Endothelial cell of umbilical vein (primary cell): ENCODE measurements around the gene COLEC11. TPM values are rescaled to one million over a fixed set of nuclear protein-coding genes. Genes with fewer than 3 reads are reported as not detected.

ENCODE experiments used
- BruUV-seq: library from RNA; stranded (reverse); fragments of 400-500 nt; replicated peaks from 2 replicates; lab custom pipeline; 2021; lab: Mats Ljungman, UMichigan
- CTCF ChIA-PET: fragments of 300-600, 350-600 bp; sonication (Branson Sonifier 250); formaldehyde crosslinking; loops from one replicate; lab custom pipeline; 2021; ENCODE audit warnings: antibody characterized with exemption, inconsistent platforms; lab: Charles Lee
- POLR2A ChIA-PET: fragments of 300-600, 350-600 bp; sonication (Branson Sonifier 250); formaldehyde crosslinking; loops from one replicate; lab custom pipeline; 2021; ENCODE audit warnings: antibody characterized with exemption, inconsistent platforms; lab: Charles Lee
- DNase-seq: peaks from one replicate; pipeline ENCODE4 v3.0.0-alpha.2; 2011; ENCODE audit warnings: low read depth, low spot score
- FAIRE-seq: peaks from 2 replicates; lab custom pipeline; 2011; peaks lifted over from hg19 to GRCh38; lab: Jason Lieb, UNC
- H2AFZ ChIP-seq: 2 replicates; pipeline ENCODE4 v1.6.0; 2012; ENCODE audit warnings: low read depth, low read length, control low read depth, inconsistent platforms
- H3K27ac ChIP-seq: 2 replicates; pipeline ENCODE4 v1.5.1; 2011; ENCODE audit warnings: low read depth, mild to moderate bottlenecking, control low read depth, low read length, moderate library complexity; ENCODE audit not compliant: insufficient read depth
- H3K27me3 ChIP-seq, 2 experiments: 2 replicates each; pipeline versions ENCODE4 v1.6.0 to v1.6.1; 2011; ENCODE audit warnings: low read length in 2 of 2, mixed read lengths in 1 of 2; ENCODE audit not compliant: control insufficient read depth in 2 of 2, insufficient read depth in 2 of 2
- H3K36me3 ChIP-seq, 2 experiments: 2 replicates in 1 of 2; 3 replicates in 1 of 2; pipeline ENCODE4 v1.5.1; 2011; ENCODE audit warnings: low read length in 2 of 2, mild to moderate bottlenecking in 1 of 2, moderate library complexity in 1 of 2; ENCODE audit not compliant: control insufficient read depth in 2 of 2, insufficient read depth in 2 of 2; ENCODE audit errors: extremely low read depth in 1 of 2
- H3K4me1 ChIP-seq: 3 replicates; pipeline ENCODE4 v1.5.1; 2011; ENCODE audit warnings: mild to moderate bottlenecking, low read length; ENCODE audit not compliant: control insufficient read depth, insufficient read depth; ENCODE audit errors: extremely low read depth
- H3K4me2 ChIP-seq: 2 replicates; pipeline ENCODE4 v1.6.1; 2011; ENCODE audit warnings: low read length, control low read depth, mixed read lengths; ENCODE audit not compliant: insufficient read depth
- H3K4me3 ChIP-seq, 3 experiments: fragments of 200-600 bp in 1 of 3; sonication (generic), shearing (Covaris generic) in 1 of 3; replicated peaks in 1 of 3; 2 replicates each; pipeline ENCODE4 v1.5.1; 2011 to 2016; ENCODE audit warnings: control low read depth in 3 of 3, low read length in 3 of 3, mild to moderate bottlenecking in 2 of 3, inconsistent platforms in 1 of 3, low read depth in 1 of 3, moderate library complexity in 1 of 3; ENCODE audit not compliant: insufficient read depth in 1 of 3
- H3K79me2 ChIP-seq: 2 replicates; pipeline ENCODE4 v1.6.0; 2012; ENCODE audit warnings: low read length, inconsistent platforms; ENCODE audit not compliant: control insufficient read depth, insufficient read depth
- H3K9ac ChIP-seq: replicated peaks from 2 replicates; pipeline ENCODE3; 2011; ENCODE audit warnings: low read length, control low read depth; ENCODE audit not compliant: insufficient read depth; ENCODE audit errors: extremely low read depth
- H3K9me1 ChIP-seq: replicated peaks from 3 replicates; pipeline ENCODE4 v1.6.0; 2011; ENCODE audit warnings: mild to moderate bottlenecking, low read length; ENCODE audit not compliant: control insufficient read depth, insufficient read depth; ENCODE audit errors: extremely low read depth
- H3K9me3 ChIP-seq: replicated peaks from 2 replicates; pipeline ENCODE4 v1.5.1; 2012; ENCODE audit warnings: low read length, inconsistent platforms; ENCODE audit not compliant: control insufficient read depth, insufficient read depth
- H4K20me1 ChIP-seq: replicated peaks from 2 replicates; pipeline ENCODE3; 2011; ENCODE audit warnings: mild to moderate bottlenecking, low read length; ENCODE audit not compliant: control insufficient read depth, insufficient read depth; ENCODE audit errors: extremely low read depth
- CTCF ChIP-seq, 2 donors: IDR thresholded peaks; 1 replicate in 1 of 2; 2 replicates in 1 of 2; pipeline ENCODE4 v1.5.1; 2011; ENCODE audit warnings: low read length in 2 of 2, mild to moderate bottlenecking in 2 of 2, moderate library complexity in 2 of 2, control low read depth in 1 of 2, inconsistent platforms in 1 of 2, low read depth in 1 of 2; ENCODE audit not compliant: insufficient read depth in 1 of 2; ENCODE audit errors: extremely low read depth in 1 of 2
- EZH2 ChIP-seq: IDR thresholded peaks from 2 replicates; pipeline ENCODE4 v1.6.1; 2012; ENCODE audit warnings: borderline replicate concordance, low read depth, mild to moderate bottlenecking, moderate library complexity, low read length, inconsistent platforms; ENCODE audit not compliant: severe bottlenecking
- FOS ChIP-seq: IDR thresholded peaks from 2 replicates; pipeline ENCODE4 v1.6.1; 2011; ENCODE audit warnings: mild to moderate bottlenecking, low read length, moderate library complexity, borderline replicate concordance; ENCODE audit not compliant: insufficient read depth
- GATA2 ChIP-seq: IDR thresholded peaks from 2 replicates; pipeline ENCODE4 v1.7.0; 2011; ENCODE audit warnings: low read depth, mild to moderate bottlenecking, moderate library complexity, mixed read lengths, low read length; ENCODE audit not compliant: insufficient read length, insufficient read depth
- JUN ChIP-seq: IDR thresholded peaks from 2 replicates; pipeline ENCODE4 v1.6.1; 2011; ENCODE audit warnings: borderline replicate concordance, low read depth; ENCODE audit not compliant: insufficient read length, insufficient read depth
- MYC ChIP-seq: IDR thresholded peaks from one replicate; pipeline ENCODE4 v1.6.1; 2011; ENCODE audit warnings: mild to moderate bottlenecking, low read depth, low read length
- POLR2A ChIP-seq: IDR thresholded peaks from 2 replicates; pipeline ENCODE4 v1.6.1; 2012; ENCODE audit warnings: low read depth, mild to moderate bottlenecking, control low read depth, low read length
- POLR2AphosphoS5 ChIP-seq: IDR thresholded peaks from 2 replicates; pipeline ENCODE4 v1.6.1; 2012; ENCODE audit warnings: low read depth, mild to moderate bottlenecking, control low read depth, low read length, moderate library complexity; ENCODE audit not compliant: insufficient read depth
- dilution Hi-C: fragments of 300-500 bp; cut with MboI; formaldehyde crosslinking; loops from one replicate; pipeline ENCODE4 v1.15.0; 2019; ENCODE audit warnings: low sequenced_read_pairs; ENCODE audit not compliant: extremely low pct_ligation_motif_present
- intact Hi-C: fragments of 100-400 bp; cut with micrococcal nuclease; formaldehyde crosslinking; loops from one replicate; pipeline ENCODE4 v1.10.0; 2022
- polyA plus RNA-seq, 4 experiments: library from polyadenylated mRNA; depleted of rRNA in 3 of 4; stranded (reverse) in 3 of 4; unstranded in 1 of 4; fragments of >200 nt; gene quantifications; 2 replicates each; pipeline versions ENCODE4 v1.2.1 to v1.2.3, GENCODE V29; 2011 to 2012; ENCODE audit warnings: missing spikeins in 1 of 4
- total RNA-seq: library from RNA; stranded (reverse); gene quantifications from 2 replicates; pipeline ENCODE4 v1.2.3, GENCODE V29; 2021
- TF ChIP-seq, protein P1 (sequence below): IDR thresholded peaks from 2 replicates; pipeline ENCODE4 v1.6.1; 2011; ENCODE audit not compliant: insufficient read depth, insufficient read length

Gene COLEC11
- total and polyA plus RNA-seq, 2 donors (not counting 3 experiments of a cell fraction or from before 2014, with no cell fraction given), result 0.15 TPM; not detected in 1

- no peaks in the 10 kb centered on the region for H4K20me1 ChIP-seq
- no peaks in the 10 kb centered on the region for H3K9me3 ChIP-seq
- DNase-seq (no peak), FAIRE-seq (no peak)
- no peak overlapping the region for H2AFZ ChIP-seq
- no peak overlapping the region for H3K9ac ChIP-seq
- ChIA-PET CTCF (no interaction called here), POLR2A (no interaction called here)
- H3K36me3 ChIP-seq, result no peaks in the 10 kb centered on the region
- no peaks in the 10 kb centered on the region for H3K27me3 ChIP-seq
- no peak overlapping the region for H3K4me3 ChIP-seq
- H3K4me2 ChIP-seq, result no peak overlapping the region
- no peaks in the 10 kb centered on the region for H3K79me2 ChIP-seq
- intact Hi-C loops (no loop called here), dilution Hi-C loops (no loop called here)
- BruUV-seq, result no TSS peak
- no peak overlapping the region for H3K27ac ChIP-seq
- H3K4me1 ChIP-seq, result no peaks in the 10 kb centered on the region
- H3K9me1 ChIP-seq, result no peaks in the 10 kb centered on the region
- TF ChIP-seq EZH2 (no peak), GATA2 (no peak), FOS (no peak), MYC (no peak), POLR2A (no peak), CTCF (IDR thresholded peaks at IDR 0.05; ENCODE audit: extremely low read depth in 1 of 2, insufficient read depth in 1 of 2, low read depth in 1 of 2, low read length in 2 of 2) (no peak), JUN (no peak), POLR2AphosphoS5 (no peak)
- TF ChIP-seq, protein P1, sequence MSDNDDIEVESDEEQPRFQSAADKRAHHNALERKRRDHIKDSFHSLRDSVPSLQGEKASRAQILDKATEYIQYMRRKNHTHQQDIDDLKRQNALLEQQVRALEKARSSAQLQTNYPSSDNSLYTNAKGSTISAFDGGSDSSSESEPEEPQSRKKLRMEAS, result no peak
Measured at GRCh38 chr2:3633089-3633981, 38.4 kb downstream of the COLEC11 start.
